WERI-Rb-1 (cell line): ENCODE measurements around the gene SCARB2.

Experiments used
- DNase-seq: peaks from one replicate; pipeline ENCODE4 v3.0.0-alpha.2; 2020
- H3K27ac ChIP-seq: fragments of 250-450 bp; sonication (Bioruptor Pico); 2 replicates; pipeline ENCODE4 v1.5.1; 2020; ENCODE audit warnings: mild to moderate bottlenecking, moderate library complexity
- H3K27me3 ChIP-seq: fragments of 250-450 bp; sonication (Bioruptor Pico); 2 replicates; pipeline ENCODE4 v1.5.1; 2021; ENCODE audit warnings: mild to moderate bottlenecking, low read depth, moderate library complexity; ENCODE audit not compliant: insufficient read depth, severe bottlenecking
- H3K36me3 ChIP-seq: fragments of 250-450 bp; sonication (Bioruptor Pico); 2 replicates; pipeline ENCODE4 v1.5.1; 2020; ENCODE audit warnings: mild to moderate bottlenecking, moderate library complexity
- H3K4me3 ChIP-seq: 2 replicates; pipeline ENCODE4 v1.5.1; 2011; ENCODE audit warnings: low read depth, mild to moderate bottlenecking, control low read depth, low read length
- H3K9me3 ChIP-seq: fragments of 250-450 bp; sonication (Bioruptor Pico); 2 replicates; pipeline ENCODE4 v1.5.1; 2021; ENCODE audit warnings: mild to moderate bottlenecking, moderate library complexity; ENCODE audit not compliant: severe bottlenecking
- CTCF ChIP-seq: IDR thresholded peaks from 2 replicates; pipeline ENCODE4 v1.5.1; 2011; ENCODE audit warnings: low read depth, mild to moderate bottlenecking, control low read depth, inconsistent platforms, low read length

The SCARB2 gene

GRCh38 chr4:76204936-76205335 is 8.7 kb downstream of the SCARB2 start:
- Histone ChIP-seq H3K9me3 (no peaks in the 10 kb centered on the region), H3K27ac (peak overlapping the region; percentile 95), H3K4me3 (no peak overlapping the region), H3K36me3 (peaks cover 67% of the 10 kb centered on the region), H3K27me3 (no peaks in the 10 kb centered on the region)
- TF ChIP-seq CTCF: no peak
- DNase-seq: no peak

- TF ChIP-seq CTCF: no peak
- H3K27ac ChIP-seq: peak overlapping the region; percentile 95
- DNase-seq: peak; percentile 90
- H3K36me3 ChIP-seq: peaks cover 67% of the 10 kb centered on the region
- H3K27me3 ChIP-seq: no peaks in the 10 kb centered on the region
- no peak overlapping the region for H3K4me3 ChIP-seq
- no peaks in the 10 kb centered on the region for H3K9me3 ChIP-seq
Measured at GRCh38 chr4:76203541-76203940, 10.1 kb downstream of the SCARB2 start.

GRCh38 chr4:76201276-76201675 is 12.3 kb downstream of the SCARB2 start:
- peaks cover 78% of the 10 kb centered on the region for H3K36me3 ChIP-seq
- peak overlapping the region; percentile 90 for H3K27ac ChIP-seq
- no peak for DNase-seq
- no peaks in the 10 kb centered on the region for H3K9me3 ChIP-seq
- TF ChIP-seq CTCF: no peak
- H3K27me3 ChIP-seq: no peaks in the 10 kb centered on the region
- H3K4me3 ChIP-seq: no peak overlapping the region

- peak; percentile 62 for DNase-seq
- peak overlapping the region; percentile 90 for H3K27ac ChIP-seq
- peaks cover 79% of the 10 kb centered on the region for H3K36me3 ChIP-seq
Measured at GRCh38 chr4:76200771-76201231, 12.8 kb downstream of the SCARB2 start.

GRCh38 chr4:76199664-76200211 is 13.9 kb downstream of the SCARB2 start:
- peak overlapping the region; percentile 90 for H3K27ac ChIP-seq
- peaks cover 79% of the 10 kb centered on the region for H3K36me3 ChIP-seq
- H3K4me3 ChIP-seq: no peak overlapping the region; the same call in 1 of the 2 replicates
- H3K9me3 ChIP-seq: no peaks in the 10 kb centered on the region
- DNase-seq: peak; percentile 37
- no peaks in the 10 kb centered on the region for H3K27me3 ChIP-seq
- 0 out of 2 replicates have a peak, but pooled peaks have one; percentile 15 for TF ChIP-seq CTCF

More at GRCh38 chr4:76200771-76201231, 12.8 kb downstream of the SCARB2 start:
- no peak for TF ChIP-seq CTCF
- Histone ChIP-seq H3K9me3 (no peaks in the 10 kb centered on the region), H3K4me3 (no peak overlapping the region), H3K27me3 (no peaks in the 10 kb centered on the region)
